ENCODE data around the gene MALRD1. TPM values are rescaled to one million over a fixed set of nuclear protein-coding genes. Genes with fewer than 3 reads are reported as not detected.

MALRD1 gene
- total RNA-seq, 4 donors from 2014 or later, result 1.1 to 6.2 TPM; not detected in 2

- no peak for DNase-seq
- Histone ChIP-seq H3K27me3 (no peaks in the 10 kb centered on the region), H3K27ac (no peak overlapping the region), H3K9me3 (no peaks in the 10 kb centered on the region), H3K4me1 (no peaks in the 10 kb centered on the region), H3K36me3 (no peaks in the 10 kb centered on the region), H3K4me3 (no peak overlapping the region)
- intact Hi-C loops (cut with DNase I; ENCODE audit: low total_unique reads), result no loop called here
- TF ChIP-seq CTCF (IDR thresholded peaks at IDR 0.05), result no peak
- no peak for TF ChIP-seq POLR2A (IDR thresholded peaks at IDR 0.05)
These were observed 431.8 kb downstream of the MALRD1 start for GRCh38 chr10:19480353-19480752.

- Histone ChIP-seq H3K27ac (no peak overlapping the region), H3K4me3 (no peak overlapping the region), H3K9me3 (no peaks in the 10 kb centered on the region), H3K36me3 (no peaks in the 10 kb centered on the region), H3K27me3 (no peaks in the 10 kb centered on the region), H3K4me1 (no peaks in the 10 kb centered on the region)
- TF ChIP-seq POLR2A (IDR thresholded peaks at IDR 0.05) (no peak), CTCF (IDR thresholded peaks at IDR 0.05) (no peak)
- intact Hi-C loops (cut with DNase I; ENCODE audit: low total_unique reads), result no loop called here
- no peak for DNase-seq
These were observed 434.8 kb downstream of the MALRD1 start for GRCh38 chr10:19483421-19483820.

- no peaks in the 10 kb centered on the region for H3K4me1 ChIP-seq
- no peaks in the 10 kb centered on the region for H3K27me3 ChIP-seq
- intact Hi-C loops (cut with DNase I; ENCODE audit: low total_unique reads), result no loop called here
- peak overlapping the region in 1 of 2 donors; percentile 25 for H3K4me3 ChIP-seq
- H3K9me3 ChIP-seq, result no peaks in the 10 kb centered on the region
- TF ChIP-seq CTCF (IDR thresholded peaks at IDR 0.05) (peak in 1 of 4 experiments; percentile 20), POLR2A (IDR thresholded peaks at IDR 0.05) (no peak)
- peak; percentile 35 to 36 for DNase-seq
- no peaks in the 10 kb centered on the region for H3K36me3 ChIP-seq
- peak overlapping the region in 1 of 2 donors; percentile 40 for H3K27ac ChIP-seq
These were observed 440.1 kb downstream of the MALRD1 start for GRCh38 chr10:19488592-19489280.

GRCh38 chr10:19491166-19491565 is 442.6 kb downstream of the MALRD1 start:
- TF ChIP-seq CTCF (IDR thresholded peaks at IDR 0.05), result no peak
- TF ChIP-seq POLR2A (IDR thresholded peaks at IDR 0.05), result no peak
- no peaks in the 10 kb centered on the region for H3K9me3 ChIP-seq
- intact Hi-C loops (cut with DNase I; ENCODE audit: low total_unique reads), result no loop called here
- no peaks in the 10 kb centered on the region for H3K4me1 ChIP-seq
- DNase-seq, result no peak
- no peak overlapping the region for H3K4me3 ChIP-seq
- H3K27me3 ChIP-seq, result no peaks in the 10 kb centered on the region
- no peaks in the 10 kb centered on the region for H3K36me3 ChIP-seq
- H3K27ac ChIP-seq, result no peak overlapping the region

- Histone ChIP-seq H3K36me3 (no peaks in the 10 kb centered on the region), H3K27ac (no peak overlapping the region)
- intact Hi-C loops (cut with DNase I; ENCODE audit: low total_unique reads), result no loop called here
These were observed 445.3 kb downstream of the MALRD1 start for GRCh38 chr10:19493917-19494316.

More at GRCh38 chr10:19493917-19494316, 445.3 kb downstream of the MALRD1 start:
- Histone ChIP-seq H3K9me3 (no peaks in the 10 kb centered on the region), H3K4me3 (no peak overlapping the region), H3K27me3 (no peaks in the 10 kb centered on the region), H3K4me1 (no peaks in the 10 kb centered on the region)
- no peak for TF ChIP-seq CTCF (IDR thresholded peaks at IDR 0.05)
- TF ChIP-seq POLR2A (IDR thresholded peaks at IDR 0.05), result no peak
- DNase-seq, result no peak

All from uterus (tissue), 4 donors.